CD8-positive, alpha-beta memory T cell (primary cell): ENCODE measurements around the gene PIN4. TPM values are rescaled to one million over a fixed set of nuclear protein-coding genes. Genes with fewer than 3 reads are reported as not detected.
A peak's percentile ranks its signal among the peaks of the same experiment; 100 is the strongest.

Experiments used
- CTCF ChIA-PET: fragments of 350-600 bp; sonication (Branson Sonifier 250); formaldehyde crosslinking; loops from one replicate; lab custom pipeline; 2021; ENCODE audit warnings: antibody characterized with exemption; lab: Charles Lee
- POLR2A ChIA-PET: fragments of 350-600 bp; sonication (Branson Sonifier 250); formaldehyde crosslinking; loops from one replicate; lab custom pipeline; 2021; ENCODE audit warnings: antibody characterized with exemption; lab: Charles Lee
- DNase-seq, 5 donors: peaks; one replicate each; pipeline versions ENCODE4 v3.0.0 to v3.0.0-alpha.2; 2020 to 2022; ENCODE audit warnings: mixed read lengths in 1 of 5
- H3K27ac ChIP-seq: one replicate; pipeline ENCODE4 v1.7.0; 2013; ENCODE audit warnings: low read depth, mild to moderate bottlenecking, low read length, moderate library complexity
- H3K27me3 ChIP-seq: 2 replicates; pipeline ENCODE4 v1.7.0; 2013; ENCODE audit warnings: low read length, mild to moderate bottlenecking; ENCODE audit not compliant: insufficient read depth, poor library complexity, severe bottlenecking
- H3K36me3 ChIP-seq: 2 replicates; pipeline ENCODE4 v1.7.0; 2013; ENCODE audit warnings: mild to moderate bottlenecking, low read length, moderate library complexity; ENCODE audit not compliant: insufficient read depth
- H3K4me1 ChIP-seq: 2 replicates; pipeline ENCODE4 v1.7.0; 2013; ENCODE audit warnings: mild to moderate bottlenecking, low read length, moderate library complexity; ENCODE audit not compliant: insufficient read depth
- H3K4me3 ChIP-seq: 2 replicates; pipeline ENCODE4 v1.7.0; 2013; ENCODE audit warnings: mild to moderate bottlenecking, low read length
- H3K9me3 ChIP-seq: 2 replicates; pipeline ENCODE4 v1.7.0; 2013; ENCODE audit warnings: mild to moderate bottlenecking, low read length
- H3K27ac Mint-ChIP-seq, 8 donors: one replicate each; pipeline ENCODE4 v1.8.0; 2020 to 2021; ENCODE audit warnings: mixed read lengths in 8 of 8, mild to moderate bottlenecking in 6 of 8, inconsistent platforms in 3 of 8, moderate library complexity in 3 of 8
- H3K27me3 Mint-ChIP-seq, 2 donors: one replicate each; pipeline ENCODE4 v1.8.0; 2020 to 2021; ENCODE audit warnings: mixed read lengths in 2 of 2, mild to moderate bottlenecking in 1 of 2, moderate library complexity in 1 of 2
- H3K36me3 Mint-ChIP-seq, 3 donors: one replicate each; pipeline ENCODE4 v1.8.0; 2020 to 2021; ENCODE audit warnings: mixed read lengths in 3 of 3, inconsistent platforms in 1 of 3, mild to moderate bottlenecking in 1 of 3
- H3K4me1 Mint-ChIP-seq, 3 donors: one replicate each; pipeline ENCODE4 v1.8.0; 2020 to 2021; ENCODE audit warnings: mixed read lengths in 3 of 3, inconsistent platforms in 1 of 3, mild to moderate bottlenecking in 1 of 3
- H3K4me3 Mint-ChIP-seq, 7 donors: one replicate each; pipeline ENCODE4 v1.8.0; 2020 to 2021; ENCODE audit warnings: mixed read lengths in 7 of 7, mild to moderate bottlenecking in 6 of 7, moderate library complexity in 4 of 7, inconsistent platforms in 2 of 7
- H3K9me3 Mint-ChIP-seq, 5 donors: one replicate each; pipeline ENCODE4 v1.8.0; 2020 to 2022; ENCODE audit warnings: mixed read lengths in 5 of 5, mild to moderate bottlenecking in 3 of 5, moderate library complexity in 2 of 5, inconsistent platforms in 1 of 5
- polyA plus RNA-seq: library from polyadenylated mRNA; unstranded; fragments of 300-500 nt; fragmentation: Illumina TruSeq; gene quantifications from one replicate; pipeline ENCODE4 v1.2.3, GENCODE V29; 2021
- total RNA-seq, 2 experiments: library from RNA; stranded (reverse); gene quantifications; one replicate each; pipeline ENCODE4 v1.2.3, GENCODE V29; 2021

Gene PIN4
- total RNA-seq (1 to 10 TPM; 6.4 to 7.0 TPM), polyA plus RNA-seq (35.9 TPM)

DNA sequence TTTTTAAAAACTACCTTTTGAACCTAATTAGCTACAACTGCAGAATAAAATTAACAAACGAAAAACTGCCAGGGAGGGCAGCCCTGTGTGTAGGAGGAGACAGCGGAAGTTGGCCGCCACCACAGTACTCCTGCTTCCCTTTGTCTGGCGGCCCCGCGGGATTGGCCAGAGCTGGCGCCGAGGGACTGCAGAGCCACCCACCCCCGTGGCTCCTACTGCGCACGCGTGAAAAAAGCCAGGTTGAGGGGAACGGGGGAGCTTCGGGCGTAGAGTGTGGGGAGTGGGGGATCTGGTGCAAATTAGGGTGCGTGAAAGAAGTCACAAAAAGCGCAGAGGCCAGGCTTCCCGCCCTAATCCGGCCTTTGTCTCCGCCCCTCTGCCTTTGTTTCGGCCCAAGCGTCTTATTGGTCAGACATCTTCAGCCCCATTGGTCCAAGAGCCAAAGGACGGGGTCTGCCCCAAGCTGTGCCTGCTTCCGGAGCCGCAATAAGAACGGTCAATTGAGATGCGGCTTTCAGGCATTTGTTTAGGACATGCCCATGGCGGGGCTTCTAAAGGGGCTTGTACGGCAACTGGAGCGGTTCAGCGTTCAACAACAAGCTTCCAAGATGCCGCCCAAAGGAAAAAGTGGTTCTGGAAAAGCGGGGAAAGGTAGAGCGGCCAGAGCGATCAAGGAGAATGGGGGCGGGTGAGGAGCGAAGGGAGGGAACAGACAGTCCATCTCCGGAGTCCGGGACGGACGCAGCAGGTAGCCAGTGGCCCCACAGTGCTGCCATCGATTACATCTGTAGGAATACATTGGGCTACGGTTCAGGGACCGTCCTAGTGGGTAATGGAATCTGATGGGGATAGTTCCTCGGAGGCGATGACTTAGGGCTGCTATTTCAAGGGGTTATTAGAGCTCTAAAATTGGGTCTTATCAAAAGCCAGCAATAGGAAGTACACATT, at the start of gene PIN4:
PIN4 (plus strand) TSS at position 580 of the 948 bp plus-strand sequence; CDS start at position 609, 29 bp downstream.
- peaks cover 0 to 1% of the 10 kb centered on the region in 2 donors for H3K27me3 Mint-ChIP-seq
- peaks cover 0 to 11% (median 0%) of the 10 kb centered on the region in 3 donors for H3K36me3 Mint-ChIP-seq
- ChIA-PET CTCF (interaction anchor here (1.0 to 2.6 kb wide), 4 partner anchors 9 to 164 kb away, joined by 3 to 11 read pairs (median 4); partner anchors contain the start of genes ERCC6L and RPS4X), POLR2A (interaction anchor here (0.8 to 1.3 kb wide), 4 partner anchors 12 to 95 kb away, joined by 3 to 4 read pairs (median 4); partner anchors contain the start of genes ERCC6L and RTL5)
- peaks cover 14% of the 10 kb centered on the region for H3K4me1 ChIP-seq
- no peaks in the 10 kb centered on the region for H3K27me3 ChIP-seq
- peak within 1 kb of the TSS; percentile 95 for H3K4me3 ChIP-seq
- H3K36me3 ChIP-seq = no peaks in the 10 kb centered on the region
- peak within 1 kb of the TSS in 1 of 7 donors; percentile 40 for H3K4me3 Mint-ChIP-seq
- peak within 1 kb of the TSS; percentile 61 for H3K27ac ChIP-seq
- H3K9me3 ChIP-seq = no peaks in the 10 kb centered on the region
- H3K4me1 Mint-ChIP-seq = peaks cover 10 to 20% (median 16%) of the 10 kb centered on the region in 3 donors
- H3K27ac Mint-ChIP-seq = peak within 1 kb of the TSS in 1 of 8 donors; percentile 50
- no peaks in the 10 kb centered on the region for H3K9me3 Mint-ChIP-seq
- peak; percentile 66 to 91 (median 83) for DNase-seq

DNA sequence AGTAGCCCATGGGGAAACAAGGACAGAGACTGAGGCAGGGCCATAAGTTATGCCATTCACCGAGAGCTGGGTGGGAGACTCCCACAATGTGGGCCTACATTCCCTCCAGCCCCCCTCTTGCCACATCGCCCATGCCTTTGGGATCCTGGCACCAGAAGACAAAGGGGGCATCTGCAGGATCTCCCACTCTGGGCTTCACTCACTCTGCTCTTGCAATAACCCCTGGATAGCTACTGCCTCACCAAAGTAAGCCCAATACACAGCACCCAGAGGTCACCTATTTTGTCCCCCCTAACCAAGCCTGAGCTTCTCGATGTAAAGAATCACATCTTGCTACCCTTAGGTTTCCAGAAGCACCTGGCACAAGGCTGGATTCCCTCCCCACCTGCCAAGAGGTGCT, 49.1 kb upstream of the PIN4 start:
- Mint-ChIP-seq H3K4me3 (peak overlapping the region; percentile 42 to 89 (median 71)), H3K4me1 (peaks cover 5 to 11% (median 8%) of the 10 kb centered on the region in 3 donors), H3K9me3 (no peaks in the 10 kb centered on the region), H3K36me3 (no peaks in the 10 kb centered on the region), H3K27ac (peak overlapping the region in 3 of 8 donors; percentile 66 to 93 (median 86)), H3K27me3 (peaks cover 0 to 15% of the 10 kb centered on the region in 2 donors)
- CTCF ChIA-PET = interaction anchor here (0.7 to 9.9 kb wide), 5 partner anchors 11 to 133 kb away, joined by 3 to 135 read pairs (median 4); no protein-coding TSS in a partner anchor
- POLR2A ChIA-PET = interaction anchor here (0.8 to 1.6 kb wide), 4 partner anchors 48 to 145 kb away, joined by 3 to 5 read pairs (median 4); partner anchors contain the start of gene RPS4X
- Histone ChIP-seq H3K27me3 (no peaks in the 10 kb centered on the region), H3K9me3 (no peaks in the 10 kb centered on the region), H3K4me1 (no peaks in the 10 kb centered on the region), H3K27ac (no peak overlapping the region), H3K36me3 (no peaks in the 10 kb centered on the region), H3K4me3 (no peak overlapping the region)
- no peak for DNase-seq

DNA sequence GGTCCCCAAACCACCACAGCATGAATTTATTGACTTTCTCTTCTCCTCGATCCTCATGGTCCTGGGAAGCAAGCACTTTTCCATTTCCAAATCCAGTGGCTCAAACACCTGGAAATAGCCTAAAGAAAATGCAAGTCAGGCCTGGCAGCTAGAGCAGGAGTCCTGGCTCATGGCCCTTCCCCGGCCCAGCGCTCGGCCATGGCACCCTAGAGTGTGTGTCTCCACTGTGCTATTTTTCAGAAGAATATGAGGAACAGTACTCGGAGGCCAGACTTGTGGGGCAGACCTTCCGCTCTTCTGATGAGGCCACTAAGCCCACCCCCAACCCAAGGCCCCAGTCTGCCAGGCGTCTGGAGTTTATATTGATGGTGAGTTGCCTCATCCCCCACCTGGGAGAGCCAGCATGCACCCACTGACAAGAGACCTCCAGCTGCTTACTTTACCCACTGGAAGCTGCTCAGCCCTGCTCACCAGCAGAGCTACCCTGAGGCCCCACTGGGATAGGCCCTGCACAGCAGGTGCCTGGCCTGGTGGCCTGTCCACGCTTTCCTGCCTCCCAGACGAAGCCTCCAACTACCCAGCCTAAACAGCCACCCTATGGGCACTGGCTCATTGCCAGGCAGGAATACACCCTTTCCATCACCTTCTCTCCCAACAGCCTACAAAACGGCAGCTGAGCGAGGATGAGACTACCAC, 47.6 kb upstream of the PIN4 start:
- no peak overlapping the region for H3K27ac ChIP-seq
- H3K4me3 ChIP-seq = no peak overlapping the region
- no peaks in the 10 kb centered on the region for H3K27me3 ChIP-seq
- H3K36me3 ChIP-seq = no peaks in the 10 kb centered on the region
- Mint-ChIP-seq H3K36me3 (peaks cover 0 to 2% (median 0%) of the 10 kb centered on the region in 3 donors), H3K4me1 (peaks cover 5 to 11% (median 8%) of the 10 kb centered on the region in 3 donors), H3K4me3 (peak overlapping the region in 1 of 7 donors; percentile 5), H3K9me3 (no peaks in the 10 kb centered on the region), H3K27ac (peak overlapping the region in 1 of 8 donors; percentile 91), H3K27me3 (peaks cover 0 to 15% of the 10 kb centered on the region in 2 donors)
- POLR2A ChIA-PET = no interaction called here
- no peak for DNase-seq
- H3K9me3 ChIP-seq = no peaks in the 10 kb centered on the region
- CTCF ChIA-PET = interaction anchor here (0.9 kb wide), 1 partner anchor 116 kb away, joined by 3 read pairs; no protein-coding TSS in a partner anchor
- H3K4me1 ChIP-seq = no peaks in the 10 kb centered on the region

DNA sequence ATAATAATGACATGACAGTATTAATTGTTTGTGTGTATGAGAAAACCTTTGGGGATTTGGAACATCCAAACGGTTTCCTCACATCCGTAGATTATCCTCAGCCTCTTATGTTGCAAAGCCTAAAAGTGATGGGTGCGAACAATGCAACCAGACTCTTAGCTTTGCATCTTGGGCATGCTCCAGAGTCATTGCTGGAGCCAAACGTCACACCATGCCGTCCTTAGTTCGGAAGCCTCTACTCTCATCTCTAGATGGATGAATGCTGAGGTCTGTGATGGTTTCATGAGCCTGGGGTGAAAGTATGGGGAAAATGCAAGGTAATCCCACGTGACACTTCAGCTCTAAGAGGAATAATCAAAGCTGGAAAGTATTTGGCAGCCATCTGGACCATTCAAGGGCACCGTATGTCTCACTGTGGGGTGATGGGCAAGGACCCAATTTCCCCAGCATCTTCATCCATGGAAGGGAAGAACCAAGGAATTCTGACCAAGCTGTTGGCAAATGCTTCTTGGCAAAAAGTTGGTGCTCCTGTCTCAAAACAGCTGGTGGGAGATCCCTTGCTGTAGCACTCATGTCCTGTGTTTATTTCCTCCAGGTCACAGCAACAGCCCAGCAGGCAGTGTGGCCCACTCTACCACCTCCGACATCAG, 43.6 kb upstream of the PIN4 start:
- Histone ChIP-seq H3K27me3 (no peaks in the 10 kb centered on the region), H3K4me3 (no peak overlapping the region), H3K27ac (no peak overlapping the region), H3K4me1 (peaks cover 8% of the 10 kb centered on the region), H3K9me3 (no peaks in the 10 kb centered on the region), H3K36me3 (no peaks in the 10 kb centered on the region)
- H3K4me3 Mint-ChIP-seq = no peak overlapping the region
- peaks cover 10 to 18% (median 11%) of the 10 kb centered on the region in 3 donors for H3K4me1 Mint-ChIP-seq
- peaks cover 0 to 13% of the 10 kb centered on the region in 2 donors for H3K27me3 Mint-ChIP-seq
- POLR2A ChIA-PET = no interaction called here
- H3K27ac Mint-ChIP-seq = no peak overlapping the region
- CTCF ChIA-PET = no interaction called here
- H3K9me3 Mint-ChIP-seq = no peaks in the 10 kb centered on the region
- peaks cover 0 to 7% (median 5%) of the 10 kb centered on the region in 3 donors for H3K36me3 Mint-ChIP-seq
- no peak for DNase-seq

DNA sequence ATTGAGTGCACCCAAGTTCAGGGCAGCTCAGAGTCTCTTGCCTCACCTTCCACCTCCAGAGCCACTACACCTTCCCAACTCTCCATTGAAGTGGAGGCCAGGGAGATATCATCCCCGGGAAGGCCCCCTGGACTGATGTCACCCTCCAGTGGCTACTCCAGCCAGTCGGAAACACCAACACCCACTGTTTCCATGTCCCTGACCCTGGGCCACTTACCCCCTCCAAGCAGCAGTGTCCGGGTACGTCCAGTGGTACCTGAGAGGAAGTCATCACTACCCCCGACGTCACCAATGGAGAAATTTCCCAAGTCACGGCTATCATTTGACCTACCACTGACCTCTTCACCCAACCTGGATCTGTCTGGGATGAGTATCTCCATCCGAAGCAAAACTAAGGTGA, 42.0 kb upstream of the PIN4 start:
- CTCF ChIA-PET = interaction anchor here (1.2 kb wide), 1 partner anchor 121 kb away, joined by 3 read pairs; no protein-coding TSS in a partner anchor
- Mint-ChIP-seq H3K27ac (peak overlapping the region in 1 of 8 donors; percentile 10), H3K9me3 (no peaks in the 10 kb centered on the region), H3K27me3 (peaks cover 0 to 12% of the 10 kb centered on the region in 2 donors), H3K4me3 (no peak overlapping the region), H3K36me3 (peaks cover 0 to 9% (median 5%) of the 10 kb centered on the region in 3 donors), H3K4me1 (peaks cover 16 to 33% (median 23%) of the 10 kb centered on the region in 3 donors)
- Histone ChIP-seq H3K4me1 (peaks cover 8% of the 10 kb centered on the region), H3K4me3 (no peak overlapping the region), H3K27me3 (no peaks in the 10 kb centered on the region), H3K27ac (no peak overlapping the region), H3K36me3 (no peaks in the 10 kb centered on the region), H3K9me3 (no peaks in the 10 kb centered on the region)
- POLR2A ChIA-PET = no interaction called here
- DNase-seq = no peak

DNA sequence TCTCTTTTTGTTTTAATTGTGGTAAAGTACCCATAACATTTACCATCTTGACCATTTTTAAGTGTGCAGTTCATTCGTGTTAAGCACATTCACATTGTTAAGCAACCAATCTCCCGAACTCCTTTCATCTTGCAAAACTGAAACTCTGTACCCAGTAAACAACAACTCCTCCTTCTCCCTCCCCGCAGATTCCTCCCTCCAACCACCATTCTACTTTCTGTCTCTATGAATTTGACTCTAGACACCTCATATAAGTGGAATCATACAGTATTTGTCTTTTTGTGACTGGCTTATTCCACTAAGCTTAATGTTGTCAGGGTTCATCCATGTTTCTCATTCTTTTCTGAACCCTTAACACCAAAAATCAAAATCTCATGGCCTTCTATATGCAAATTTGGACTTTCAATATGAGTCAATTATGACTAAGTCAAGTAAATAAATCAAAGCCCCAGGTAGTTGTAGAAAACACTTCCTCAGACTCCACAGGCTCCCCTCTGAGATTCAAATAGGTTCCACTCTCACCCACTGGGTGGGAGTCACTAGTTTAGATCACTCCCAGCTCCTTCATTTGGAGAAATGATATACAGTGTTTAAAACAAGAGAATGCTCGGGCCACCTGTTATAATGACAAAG, 40.1 kb upstream of the PIN4 start:
- DNase-seq = no peak
- Histone ChIP-seq H3K4me1 (peaks cover 8% of the 10 kb centered on the region), H3K36me3 (no peaks in the 10 kb centered on the region), H3K27ac (no peak overlapping the region), H3K27me3 (no peaks in the 10 kb centered on the region), H3K9me3 (no peaks in the 10 kb centered on the region), H3K4me3 (no peak overlapping the region)
- H3K27me3 Mint-ChIP-seq = peaks cover 0 to 6% of the 10 kb centered on the region in 2 donors
- H3K36me3 Mint-ChIP-seq = peaks cover 0 to 9% (median 5%) of the 10 kb centered on the region in 3 donors
- peak overlapping the region in 3 of 7 donors; percentile 0 to 45 (median 6) for H3K4me3 Mint-ChIP-seq
- peaks cover 20 to 40% (median 33%) of the 10 kb centered on the region in 3 donors for H3K4me1 Mint-ChIP-seq
- ChIA-PET CTCF (no interaction called here), POLR2A (no interaction called here)
- no peaks in the 10 kb centered on the region for H3K9me3 Mint-ChIP-seq
- peak overlapping the region in 7 of 8 donors; percentile 0 to 88 (median 25) for H3K27ac Mint-ChIP-seq
